Measurements from ENCODE around the gene C12orf60.

- no peak for TF ChIP-seq POLR2A (IDR thresholded peaks at IDR 0.05; ENCODE audit: low read length)
- TF ChIP-seq CTCF (IDR thresholded peaks at IDR 0.05) = peak; percentile 89
- no peak for TF ChIP-seq CBX8 (IDR thresholded peaks at IDR 0.05)
- no peak for TF ChIP-seq MAX (IDR thresholded peaks at IDR 0.05)
- no peak for TF ChIP-seq PHF8 (IDR thresholded peaks at IDR 0.05; ENCODE audit: borderline replicate concordance, low read depth)
- no peak for TF ChIP-seq PBX3 (IDR thresholded peaks at IDR 0.05)
- no peak for TF ChIP-seq EP300 (IDR thresholded peaks at IDR 0.05)
- TF ChIP-seq EHF (CRISPR knock-in tag; IDR thresholded peaks at IDR 0.05) = no peak
- TF ChIP-seq HOXB13 (CRISPR knock-in tag; IDR thresholded peaks at IDR 0.05; ENCODE audit: low read depth) = no peak
- TF ChIP-seq CBX2 (IDR thresholded peaks at IDR 0.05; ENCODE audit: borderline replicate concordance, low read depth) = no peak
- TF ChIP-seq ESRRA (IDR thresholded peaks at IDR 0.05; ENCODE audit: borderline replicate concordance, low read length) = no peak
Measured at GRCh38 chr12:14810953-14811483, 7.5 kb downstream of the C12orf60 start.
